Astrocyte (in vitro differentiated cells and primary cell): ENCODE results near the gene ZFP3. TPM values are rescaled to one million over a fixed set of nuclear protein-coding genes. Genes with fewer than 3 reads are reported as not detected.
"Not testable (repeated sequence)": the region's sequence is repeated elsewhere in the genome, so short reads cannot be mapped to it uniquely, and the experiment has no call there.

Source experiments
- DNase-seq: peaks from one replicate; pipeline ENCODE4 v3.0.0-alpha.2; 2010; ENCODE audit warnings: low read depth
- FAIRE-seq: peaks from 2 replicates; lab custom pipeline; 2011; peaks lifted over from hg19 to GRCh38; lab: Jason Lieb, UNC
- H2AFZ ChIP-seq: 2 replicates; pipeline ENCODE4 v1.6.0; 2012; ENCODE audit warnings: low read depth, low read length, inconsistent platforms
- H3K27ac ChIP-seq: 2 replicates; pipeline ENCODE4 v1.5.1; 2011; ENCODE audit warnings: low read depth, low read length, inconsistent platforms
- H3K27me3 ChIP-seq: 2 replicates; pipeline ENCODE4 v1.6.0; 2011; ENCODE audit warnings: low read length, inconsistent platforms; ENCODE audit not compliant: insufficient read depth
- H3K36me3 ChIP-seq: 2 replicates; pipeline ENCODE4 v1.5.1; 2011; ENCODE audit warnings: low read length, inconsistent platforms; ENCODE audit not compliant: insufficient read depth
- H3K4me1 ChIP-seq: 2 replicates; pipeline ENCODE4 v1.5.1; 2011; ENCODE audit warnings: low read length, inconsistent platforms; ENCODE audit not compliant: insufficient read depth
- H3K4me2 ChIP-seq: 2 replicates; pipeline ENCODE4 v1.6.0; 2012; ENCODE audit warnings: low read length, inconsistent platforms
- H3K4me3 ChIP-seq: 2 replicates; pipeline ENCODE4 v1.5.1; 2011; ENCODE audit warnings: low read depth, mild to moderate bottlenecking, low read length, inconsistent platforms; ENCODE audit not compliant: insufficient read depth
- H3K79me2 ChIP-seq: 2 replicates; pipeline ENCODE4 v1.6.0; 2012; ENCODE audit warnings: mild to moderate bottlenecking, low read length, inconsistent platforms; ENCODE audit not compliant: insufficient read depth
- H3K9ac ChIP-seq: 2 replicates; pipeline ENCODE4 v1.6.0; 2012; ENCODE audit warnings: mild to moderate bottlenecking, low read length, inconsistent platforms
- H3K9me3 ChIP-seq: 2 replicates; pipeline ENCODE4 v1.5.1; 2012; ENCODE audit warnings: low read depth, mild to moderate bottlenecking, low read length, inconsistent platforms; ENCODE audit not compliant: insufficient read depth
- H4K20me1 ChIP-seq: 2 replicates; pipeline ENCODE4 v1.6.0; 2012; ENCODE audit warnings: low read length, inconsistent platforms; ENCODE audit not compliant: insufficient read depth
- H3K27ac Mint-ChIP-seq: one replicate; pipeline ENCODE4 v1.8.0; 2021; ENCODE audit warnings: mild to moderate bottlenecking, mixed read lengths; ENCODE audit not compliant: unreplicated experiment
- H3K27me3 Mint-ChIP-seq: one replicate; pipeline ENCODE4 v1.8.0; 2021; ENCODE audit warnings: low read depth, mixed read lengths; ENCODE audit not compliant: unreplicated experiment
- H3K36me3 Mint-ChIP-seq: one replicate; pipeline ENCODE4 v1.8.0; 2021; ENCODE audit warnings: low read depth, mixed read lengths; ENCODE audit not compliant: unreplicated experiment
- H3K4me1 Mint-ChIP-seq: one replicate; pipeline ENCODE4 v1.8.0; 2021; ENCODE audit warnings: low read depth, mixed read lengths; ENCODE audit not compliant: unreplicated experiment
- H3K4me3 Mint-ChIP-seq: one replicate; pipeline ENCODE4 v1.8.0; 2021; ENCODE audit warnings: mild to moderate bottlenecking, moderate library complexity, mixed read lengths; ENCODE audit not compliant: unreplicated experiment
- H3K9me3 Mint-ChIP-seq: one replicate; pipeline ENCODE4 v1.8.0; 2021; ENCODE audit warnings: mild to moderate bottlenecking, mixed read lengths; ENCODE audit not compliant: unreplicated experiment
- CTCF ChIP-seq: IDR thresholded peaks from 2 replicates; pipeline ENCODE4 v1.5.1; 2011; ENCODE audit warnings: low read depth, mild to moderate bottlenecking, inconsistent platforms, low read length, moderate library complexity; ENCODE audit not compliant: insufficient read depth
- EZH2 ChIP-seq: IDR thresholded peaks from 2 replicates; pipeline ENCODE4 v1.6.1; 2012; ENCODE audit warnings: mild to moderate bottlenecking, low read length, inconsistent platforms; ENCODE audit not compliant: insufficient read depth
- total RNA-seq: library from RNA; stranded (reverse); gene quantifications from 2 replicates; pipeline ENCODE4 v1.2.1, GENCODE V29; 2021

ZFP3 gene
- total RNA-seq, 1 donor from 2014 or later = not detected

GRCh38 chr17:5122586-5123342 is 44.5 kb downstream of the ZFP3 start:
- DNase-seq (no peak), FAIRE-seq (no peak)
- peak overlapping the region; percentile 81 for H3K4me2 ChIP-seq
- Mint-ChIP-seq H3K9me3 (peaks cover 7% of the 10 kb centered on the region), H3K36me3 (peaks cover 10% of the 10 kb centered on the region), H3K4me1 (no peaks in the 10 kb centered on the region), H3K27ac (no peak overlapping the region), H3K27me3 (peaks cover 35% of the 10 kb centered on the region), H3K4me3 (no peak overlapping the region)
- H3K27me3 ChIP-seq = peaks cover 16% of the 10 kb centered on the region
- H2AFZ ChIP-seq = peak overlapping the region; percentile 77
- H4K20me1 ChIP-seq = no peaks in the 10 kb centered on the region
- H3K9ac ChIP-seq = peak overlapping the region; percentile 18
- no peaks in the 10 kb centered on the region for H3K9me3 ChIP-seq
- H3K4me3 ChIP-seq = peak overlapping the region; percentile 49
- peaks cover 4% of the 10 kb centered on the region for H3K4me1 ChIP-seq
- H3K27ac ChIP-seq = no peak overlapping the region
- no peaks in the 10 kb centered on the region for H3K79me2 ChIP-seq
- peak; percentile 68 for TF ChIP-seq EZH2
- no peak for TF ChIP-seq CTCF
- H3K36me3 ChIP-seq = no peaks in the 10 kb centered on the region

- Histone ChIP-seq H3K9ac (no peak overlapping the region), H3K36me3 (no peaks in the 10 kb centered on the region), H3K27me3 (peaks cover 14% of the 10 kb centered on the region), H3K27ac (no peak overlapping the region), H3K4me3 (no peak overlapping the region), H3K4me1 (peaks cover 4% of the 10 kb centered on the region), H3K4me2 (no peak overlapping the region), H4K20me1 (no peaks in the 10 kb centered on the region), H3K9me3 (no peaks in the 10 kb centered on the region), H3K79me2 (no peaks in the 10 kb centered on the region), H2AFZ (no peak overlapping the region)
- Mint-ChIP-seq H3K27ac (no peak overlapping the region), H3K4me1 (no peaks in the 10 kb centered on the region), H3K4me3 (no peak overlapping the region), H3K27me3 (peaks cover 35% of the 10 kb centered on the region), H3K9me3 (peaks cover 7% of the 10 kb centered on the region), H3K36me3 (peaks cover 10% of the 10 kb centered on the region)
- DNase-seq (no peak), FAIRE-seq (no peak)
- TF ChIP-seq EZH2 (no peak), CTCF (no peak)
These were observed 45.3 kb downstream of the ZFP3 start for GRCh38 chr17:5123343-5124124.

GRCh38 chr17:5124125-5124760 is 46.0 kb downstream of the ZFP3 start:
- H3K27ac Mint-ChIP-seq, FAIRE-seq, H3K9me3 Mint-ChIP-seq, H3K36me3 ChIP-seq, H3K79me2 ChIP-seq, H4K20me1 ChIP-seq, DNase-seq, H3K36me3 Mint-ChIP-seq, H3K4me2 ChIP-seq, H3K9ac ChIP-seq, H3K4me3 Mint-ChIP-seq, H3K4me1 Mint-ChIP-seq, H3K9me3 ChIP-seq, H2AFZ ChIP-seq, H3K4me1 ChIP-seq, H3K4me3 ChIP-seq, H3K27ac ChIP-seq: not testable (repeated sequence)
- peaks cover 35% of the 10 kb centered on the region for H3K27me3 Mint-ChIP-seq
- peaks cover 12% of the 10 kb centered on the region for H3K27me3 ChIP-seq

GRCh38 chr17:5124896-5125295 is 46.6 kb downstream of the ZFP3 start:
- not testable (repeated sequence) for H3K36me3 ChIP-seq, FAIRE-seq, H3K79me2 ChIP-seq, H2AFZ ChIP-seq, H3K4me1 ChIP-seq, H3K4me3 ChIP-seq, H3K4me1 Mint-ChIP-seq, H3K27ac ChIP-seq, H3K9me3 ChIP-seq, H3K4me3 Mint-ChIP-seq, H3K9me3 Mint-ChIP-seq, H3K9ac ChIP-seq, DNase-seq, H3K36me3 Mint-ChIP-seq, H3K27ac Mint-ChIP-seq, H4K20me1 ChIP-seq, H3K4me2 ChIP-seq
- peaks cover 36% of the 10 kb centered on the region for H3K27me3 Mint-ChIP-seq
- H3K27me3 ChIP-seq = peaks cover 11% of the 10 kb centered on the region
